AG10803 (cell line): Measurements from ENCODE around the gene ZMIZ1.

Source experiments
- DNase-seq: peaks from one replicate; pipeline ENCODE4 v3.0.0; 2010; ENCODE audit warnings: low read depth
- H3K4me3 ChIP-seq: 2 replicates; pipeline ENCODE4 v1.5.1; 2011; ENCODE audit warnings: mild to moderate bottlenecking, low read length, control low read depth
- TF ChIP-seq, protein P1 (sequence below): conservative IDR thresholded peaks from 2 replicates; pipeline ENCODE4 v1.5.1; 2011; ENCODE audit warnings: mild to moderate bottlenecking, low read length, control low read depth, inconsistent platforms

ZMIZ1 gene

DNA sequence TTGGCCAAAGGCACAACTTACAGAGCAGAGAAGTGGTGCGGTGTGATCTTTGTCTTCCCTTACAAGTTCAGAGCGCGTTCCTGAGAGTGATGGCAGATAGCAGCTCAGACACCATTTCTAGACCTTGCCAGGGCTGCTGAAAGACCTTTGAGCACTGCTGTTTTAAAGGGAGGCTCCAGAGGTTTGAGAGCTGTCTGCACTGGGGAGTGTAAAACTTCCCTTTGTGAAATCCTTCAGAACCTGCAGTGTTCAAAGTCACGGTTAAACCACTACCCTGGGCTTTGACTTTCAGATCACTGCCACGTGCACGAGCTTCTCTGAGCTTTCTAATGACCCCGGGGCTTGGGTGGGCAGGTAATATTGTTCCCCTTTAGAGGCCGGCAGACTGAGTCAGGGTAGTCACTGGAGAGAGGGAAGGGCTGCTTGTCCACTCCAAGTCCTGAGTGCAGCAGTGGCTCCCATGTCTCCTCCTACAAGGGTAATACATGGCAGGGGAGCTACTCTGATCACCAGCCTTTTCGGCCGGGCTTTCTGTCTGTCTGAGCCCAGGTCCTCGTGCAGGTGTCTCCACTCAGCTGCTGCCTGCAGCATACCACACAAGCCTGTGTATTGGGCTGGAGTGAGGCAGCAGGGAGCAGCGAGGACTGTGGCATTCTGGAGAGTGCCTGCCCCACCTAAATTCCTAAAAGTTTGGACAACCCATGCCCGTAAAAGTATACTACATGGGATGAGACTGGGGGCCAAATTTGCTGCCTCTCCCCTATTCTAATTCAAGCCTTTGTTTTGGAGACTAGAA lies 63.3 kb downstream of the ZMIZ1 start:
- no peak overlapping the region for H3K4me3 ChIP-seq
- no peak for DNase-seq
- TF ChIP-seq, protein P1, sequence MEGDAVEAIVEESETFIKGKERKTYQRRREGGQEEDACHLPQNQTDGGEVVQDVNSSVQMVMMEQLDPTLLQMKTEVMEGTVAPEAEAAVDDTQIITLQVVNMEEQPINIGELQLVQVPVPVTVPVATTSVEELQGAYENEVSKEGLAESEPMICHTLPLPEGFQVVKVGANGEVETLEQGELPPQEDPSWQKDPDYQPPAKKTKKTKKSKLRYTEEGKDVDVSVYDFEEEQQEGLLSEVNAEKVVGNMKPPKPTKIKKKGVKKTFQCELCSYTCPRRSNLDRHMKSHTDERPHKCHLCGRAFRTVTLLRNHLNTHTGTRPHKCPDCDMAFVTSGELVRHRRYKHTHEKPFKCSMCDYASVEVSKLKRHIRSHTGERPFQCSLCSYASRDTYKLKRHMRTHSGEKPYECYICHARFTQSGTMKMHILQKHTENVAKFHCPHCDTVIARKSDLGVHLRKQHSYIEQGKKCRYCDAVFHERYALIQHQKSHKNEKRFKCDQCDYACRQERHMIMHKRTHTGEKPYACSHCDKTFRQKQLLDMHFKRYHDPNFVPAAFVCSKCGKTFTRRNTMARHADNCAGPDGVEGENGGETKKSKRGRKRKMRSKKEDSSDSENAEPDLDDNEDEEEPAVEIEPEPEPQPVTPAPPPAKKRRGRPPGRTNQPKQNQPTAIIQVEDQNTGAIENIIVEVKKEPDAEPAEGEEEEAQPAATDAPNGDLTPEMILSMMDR: no peak

DNA sequence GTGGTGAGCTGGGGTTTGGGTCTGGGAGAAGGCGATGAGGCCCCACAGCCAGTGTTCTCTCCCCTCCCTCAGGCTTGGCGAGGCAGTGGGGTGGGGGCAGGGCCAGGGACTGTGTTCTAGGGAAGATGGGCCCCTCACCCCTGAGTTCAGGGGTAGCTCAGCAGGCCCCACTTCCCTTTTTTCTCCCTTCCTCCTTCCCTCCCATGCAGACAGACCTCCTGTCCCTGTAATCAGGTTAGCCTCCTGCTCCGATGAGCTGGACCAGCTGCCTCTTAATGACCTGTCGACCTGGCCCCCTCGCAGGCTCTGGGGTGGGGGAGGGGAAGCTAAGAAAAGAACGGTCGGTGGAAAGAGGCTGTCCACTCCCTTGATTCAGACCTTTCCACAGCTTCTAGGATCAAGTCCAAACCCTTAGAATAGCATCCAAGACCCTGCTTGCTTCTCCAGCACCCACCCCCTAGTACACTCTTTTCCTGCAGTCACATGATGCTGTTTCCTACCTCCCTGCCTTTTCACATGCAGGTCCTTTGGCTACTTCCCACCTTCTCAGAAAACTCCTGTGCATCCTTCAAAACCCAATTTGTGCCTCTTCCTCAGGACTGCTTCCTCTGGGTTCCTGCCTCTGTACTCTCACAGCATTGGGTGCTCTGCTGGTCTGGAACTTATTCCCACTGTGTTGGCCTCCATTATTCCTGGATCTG lies 64.1 kb downstream of the ZMIZ1 start:
- no peak for DNase-seq
- no peak overlapping the region for H3K4me3 ChIP-seq
- TF ChIP-seq, protein P1: no peak

DNA sequence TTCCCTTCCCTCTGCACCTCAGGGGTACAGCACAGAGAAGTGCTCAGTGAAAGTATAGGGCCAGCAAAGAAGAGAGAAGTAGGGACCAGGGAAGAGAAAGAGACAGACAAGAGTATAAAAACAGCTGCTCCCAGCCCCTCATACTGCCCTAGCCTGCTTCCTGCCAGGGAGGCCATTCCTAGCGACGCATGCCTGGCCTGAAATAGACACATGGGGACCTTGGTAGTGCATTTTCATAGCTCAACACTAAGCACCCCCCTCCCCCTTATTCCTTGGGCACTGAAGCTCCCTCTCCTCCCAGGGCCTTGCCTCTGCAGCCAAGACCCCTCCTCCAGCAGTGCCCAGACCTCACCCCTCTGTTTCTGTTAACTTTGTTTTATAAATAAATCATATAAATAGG lies 64.7 kb downstream of the ZMIZ1 start:
- H3K4me3 ChIP-seq: no peak overlapping the region
- DNase-seq: no peak
- TF ChIP-seq, protein P1: no peak

DNA sequence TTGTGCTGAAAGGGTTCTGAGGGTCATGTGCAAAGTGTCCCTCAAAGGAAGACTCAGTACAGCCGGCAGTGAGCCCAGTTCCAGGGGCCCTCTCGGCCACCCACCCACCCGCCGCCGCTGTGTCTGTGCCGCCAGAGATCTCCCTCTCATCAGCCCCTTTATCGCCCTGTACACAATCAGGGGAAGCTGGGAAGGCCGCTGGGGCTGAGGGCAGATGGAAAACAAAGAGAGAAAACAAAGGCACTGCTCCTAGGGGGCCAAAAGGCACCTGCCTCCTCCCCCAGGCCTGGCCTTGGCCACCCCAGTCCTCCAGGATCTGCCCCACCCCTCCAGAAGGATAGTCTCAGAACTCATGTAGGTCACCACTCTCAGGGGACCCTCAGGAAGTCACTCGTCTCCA lies 67.0 kb downstream of the ZMIZ1 start:
- DNase-seq: no peak
- TF ChIP-seq, protein P1: no peak
- H3K4me3 ChIP-seq: no peak overlapping the region

DNA sequence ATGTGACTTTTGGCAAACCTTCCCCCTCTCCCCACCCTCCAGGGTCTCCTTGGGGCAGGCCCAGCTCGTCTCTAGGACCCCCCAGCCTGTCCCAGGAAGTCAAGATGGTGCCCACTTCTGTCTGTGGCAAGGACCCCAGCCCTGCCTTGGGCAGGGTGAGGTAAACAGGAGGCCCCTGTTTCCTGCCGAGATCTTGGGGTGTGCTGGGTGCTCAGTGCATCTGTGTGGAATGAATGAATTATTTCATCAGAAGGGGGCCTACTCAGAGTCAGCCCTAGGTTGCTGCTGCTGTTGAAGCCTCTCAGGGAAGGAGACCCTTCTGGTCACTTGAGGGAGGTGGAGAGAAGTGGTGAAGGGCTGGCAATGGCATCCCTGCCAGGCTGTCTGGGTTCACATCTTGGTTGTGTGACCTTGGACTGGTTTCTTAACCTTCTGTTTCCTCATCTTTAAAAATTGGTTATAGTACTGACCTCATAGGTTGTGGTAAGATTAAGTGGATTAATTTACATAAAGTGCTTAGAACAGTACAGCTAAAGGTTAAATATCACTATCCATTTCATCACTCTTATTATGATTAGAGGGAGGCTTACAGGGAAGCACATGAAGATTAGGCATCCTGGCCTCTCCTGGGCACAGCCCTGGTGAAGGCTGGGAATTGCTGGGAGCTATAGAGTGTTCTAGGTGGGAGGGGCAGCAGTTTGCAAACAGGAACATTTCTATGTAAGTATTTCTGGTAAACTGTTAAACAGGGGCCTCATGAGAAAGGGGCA lies 67.7 kb downstream of the ZMIZ1 start:
- TF ChIP-seq, protein P1: no peak
- no peak overlapping the region for H3K4me3 ChIP-seq

DNA sequence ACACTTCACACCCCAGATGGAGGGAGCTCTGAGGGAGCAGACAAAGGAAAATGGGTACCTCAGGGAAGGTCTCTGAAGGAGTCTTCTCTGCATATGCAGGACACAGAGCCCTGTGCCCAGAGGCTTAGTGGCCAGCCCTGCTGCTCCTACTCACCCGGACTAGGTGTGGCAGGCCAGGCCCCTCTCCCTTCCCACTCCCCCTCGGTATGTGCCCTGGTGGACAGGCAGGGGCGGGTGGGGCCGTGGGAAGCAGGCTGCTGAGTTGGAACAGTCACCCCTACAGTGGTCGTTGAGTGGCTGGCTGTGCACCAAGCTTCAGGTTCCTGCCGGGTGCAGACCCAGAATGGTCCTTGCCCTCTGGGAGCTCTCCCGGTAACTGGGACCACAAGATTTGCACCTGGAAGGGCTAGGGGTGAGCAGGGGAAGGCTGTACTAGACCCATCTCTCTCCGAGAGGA lies 68.6 kb downstream of the ZMIZ1 start:
- H3K4me3 ChIP-seq: no peak overlapping the region
- DNase-seq: no peak
- TF ChIP-seq, protein P1: no peak

More for the DNA sequence above, 67.7 kb downstream of the ZMIZ1 start:
- no peak for DNase-seq
